HepG2 (cell line): ENCODE results near the gene KAZALD1. TPM values are rescaled to one million over a fixed set of nuclear protein-coding genes. Genes with fewer than 3 reads are reported as not detected.

Experiments
- ATAC-seq: fragments of 200-7000 bp; cut with Tn5 transposase; 3 replicates; pipeline ENCODE4 v1.9.1; 2020; ENCODE audit warnings: mild to moderate bottlenecking, moderate library complexity
- BruUV-seq: library from RNA; stranded (reverse); fragments of 400-500 nt; replicated peaks from 2 replicates; lab custom pipeline; 2021; lab: Mats Ljungman, UMichigan
- CTCF ChIA-PET: fragments of 300-600 bp; formaldehyde crosslinking; extraction: SDS; loops from one replicate; lab custom pipeline; 2021; ENCODE audit warnings: low total read pairs, inconsistent platforms, low intra/inter-chr PET ratio; lab: Yijun Ruan, JAX
- POLR2A ChIA-PET: fragments of 350-600 bp; sonication (Branson Sonifier 250); formaldehyde crosslinking; loops from one replicate; lab custom pipeline; 2020; ENCODE audit warnings: antibody characterized with exemption, inconsistent platforms; lab: Yijun Ruan, JAX
- DNase-seq: peaks from one replicate; pipeline ENCODE4 v3.0.0-alpha.2; 2015; ENCODE audit warnings: low spot score
- FAIRE-seq: peaks from 3 replicates; lab custom pipeline; 2011; peaks lifted over from hg19 to GRCh38; lab: Jason Lieb, UNC
- H2AFZ ChIP-seq: one replicate; pipeline ENCODE4 v1.6.1; 2011; ENCODE audit warnings: low read length, inconsistent platforms
- H3K27ac ChIP-seq: fragments of 300-600 bp; 3 replicates; pipeline ENCODE4 v1.8.0; 2011; ENCODE audit warnings: mixed run types, mild to moderate bottlenecking, mixed read lengths, low read length, inconsistent platforms; ENCODE audit not compliant: insufficient read depth; ENCODE audit errors: extremely low read length
- H3K27me3 ChIP-seq, 2 experiments: fragments of 200-600 bp in 1 of 2; 2 replicates in 1 of 2; 3 replicates in 1 of 2; pipeline versions ENCODE4 v1.6.0 to v1.8.0; 2011; ENCODE audit warnings: low read length in 2 of 2, mild to moderate bottlenecking in 2 of 2, moderate library complexity in 2 of 2, inconsistent platforms in 1 of 2; ENCODE audit not compliant: insufficient read depth in 2 of 2, control insufficient read depth in 1 of 2
- H3K36me3 ChIP-seq, 2 experiments: fragments of 200-600 bp in 1 of 2; replicated peaks in 1 of 2; 2 replicates in 1 of 2; 3 replicates in 1 of 2; pipeline versions ENCODE4 v1.5.1 to v1.8.0; 2011; ENCODE audit warnings: low read length in 2 of 2, inconsistent platforms in 1 of 2; ENCODE audit not compliant: insufficient read depth in 2 of 2, control insufficient read depth in 1 of 2
- H3K4me1 ChIP-seq: 2 replicates; pipeline ENCODE4 v1.5.1; 2012; ENCODE audit warnings: low read length, inconsistent platforms; ENCODE audit not compliant: insufficient read depth
- H3K4me2 ChIP-seq: 2 replicates; pipeline ENCODE4 v1.6.0; 2011; ENCODE audit warnings: low read depth, low read length, inconsistent platforms
- H3K4me3 ChIP-seq, 3 experiments: fragments of 200-600 bp in 1 of 3; sonication (generic), shearing (Covaris generic) in 1 of 3; replicated peaks in 1 of 3; 2 replicates each; pipeline ENCODE4 v1.5.1; 2011 to 2016; ENCODE audit warnings: low read length in 3 of 3, inconsistent platforms in 2 of 3, low read depth in 2 of 3, mild to moderate bottlenecking in 2 of 3, control low read depth in 1 of 3, mixed read lengths in 1 of 3; ENCODE audit not compliant: insufficient read depth in 1 of 3
- H3K79me2 ChIP-seq: one replicate; pipeline ENCODE4 v1.6.1; 2011; ENCODE audit warnings: low read length, inconsistent platforms; ENCODE audit not compliant: insufficient read depth
- H3K9ac ChIP-seq: 2 replicates; pipeline ENCODE4 v1.6.0; 2011; ENCODE audit warnings: mild to moderate bottlenecking, low read depth, low read length, inconsistent platforms; ENCODE audit not compliant: insufficient read depth
- H3K9me3 ChIP-seq: 2 replicates; pipeline ENCODE4 v1.5.1; 2012; ENCODE audit warnings: mild to moderate bottlenecking, low read length
- H4K20me1 ChIP-seq: 2 replicates; pipeline ENCODE4 v1.6.0; 2011; ENCODE audit warnings: inconsistent platforms, mild to moderate bottlenecking, low read length, moderate library complexity; ENCODE audit not compliant: insufficient read depth
- SALL1 ChIP-seq: sonication (generic); formaldehyde crosslinking; IDR thresholded peaks from 2 replicates; pipeline ENCODE4 v1.8.0; 2022; ENCODE audit warnings: mild to moderate bottlenecking, missing genetic modification reagents
- WGBS: methylation state at CpG from one replicate; pipeline ENCODE4 v1.1.6; 2017; ENCODE audit warnings: low lambda C conversion rate; 5-methylcytosine and 5-hydroxymethylcytosine counted together
- in situ Hi-C: cut with HindIII; loops from 2 replicates; pipeline ENCODE4 v1.10.0; 2017; ENCODE audit warnings: low pct_unique_long_range_greater_than_20kb; ENCODE audit not compliant: extremely low pct_ligation_motif_present
- intact Hi-C: fragments of 100-400 bp; cut with micrococcal nuclease; formaldehyde crosslinking; loops from one replicate; pipeline ENCODE4 v1.10.0; 2022; ENCODE audit not compliant: unreplicated experiment
- polyA plus RNA-seq, 8 experiments: library from polyadenylated mRNA; depleted of rRNA in 3 of 8; stranded (reverse) in 7 of 8; unstranded in 1 of 8; fragments of >200 nt; fragmentation: Illumina TruSeq in 4 of 8; extraction: Trizol in 4 of 8; gene quantifications; 2 replicates each; pipeline versions ENCODE4 v1.2.1 to v1.2.3, GENCODE V29; 2011 to 2016; ENCODE audit warnings: low read depth in 4 of 8, missing spikeins in 1 of 8, mixed read lengths in 1 of 8; ENCODE audit not compliant: insufficient read depth in 1 of 8
- total RNA-seq, 5 experiments: library from RNA; depleted of rRNA; stranded (reverse); fragments of >200 nt; fragmentation: Illumina TruSeq; extraction: Trizol; gene quantifications; 2 replicates each; pipeline ENCODE4 v1.2.3, GENCODE V29; 2016; ENCODE audit warnings: low read depth in 1 of 5
- TF ChIP-seq, protein P1 (sequence below): sonication (generic); formaldehyde crosslinking; IDR thresholded peaks from 2 replicates; pipeline ENCODE4 v1.4.0; 2020; ENCODE audit warnings: missing genetic modification reagents, borderline replicate concordance

KAZALD1 gene
- total and polyA plus RNA-seq, 2 of the 13 experiments (the other 11 are each of a cell fraction or from before 2014, with no cell fraction given) = 16.7 to 27.7 TPM

- H3K27ac ChIP-seq = no peak overlapping the region
- no peak overlapping the region for H2AFZ ChIP-seq
- FAIRE-seq (no peak), DNase-seq (no peak), ATAC-seq (no peak)
- H4K20me1 ChIP-seq = no peaks in the 10 kb centered on the region
- no peaks in the 10 kb centered on the region for H3K79me2 ChIP-seq
- no peaks in the 10 kb centered on the region for H3K27me3 ChIP-seq
- no peak overlapping the region for H3K9ac ChIP-seq
- H3K9me3 ChIP-seq = no peaks in the 10 kb centered on the region
- in situ Hi-C loops = no loop called here
- POLR2A ChIA-PET = interaction anchor here (6.0 kb wide), 1 partner anchor 15 kb away, joined by 56 read pairs; the partner anchor contains the start of gene LZTS2
- peaks cover 75% of the 10 kb centered on the region for H3K4me1 ChIP-seq
- WGBS = 65% methylated on average over 9 of the region's 9 CpGs
- no peak overlapping the region for H3K4me3 ChIP-seq
- CTCF ChIA-PET = interaction anchor here (1.2 to 6.1 kb wide), 6 partner anchors 17 to 342 kb away, joined by 3 to 240 read pairs (median 4); partner anchors contain the start of genes LZTS2 and SEMA4G
- 0 out of 2 replicates have a peak, but pooled peaks have one; percentile 4 for TF ChIP-seq SALL1
- TF ChIP-seq, protein P1, sequence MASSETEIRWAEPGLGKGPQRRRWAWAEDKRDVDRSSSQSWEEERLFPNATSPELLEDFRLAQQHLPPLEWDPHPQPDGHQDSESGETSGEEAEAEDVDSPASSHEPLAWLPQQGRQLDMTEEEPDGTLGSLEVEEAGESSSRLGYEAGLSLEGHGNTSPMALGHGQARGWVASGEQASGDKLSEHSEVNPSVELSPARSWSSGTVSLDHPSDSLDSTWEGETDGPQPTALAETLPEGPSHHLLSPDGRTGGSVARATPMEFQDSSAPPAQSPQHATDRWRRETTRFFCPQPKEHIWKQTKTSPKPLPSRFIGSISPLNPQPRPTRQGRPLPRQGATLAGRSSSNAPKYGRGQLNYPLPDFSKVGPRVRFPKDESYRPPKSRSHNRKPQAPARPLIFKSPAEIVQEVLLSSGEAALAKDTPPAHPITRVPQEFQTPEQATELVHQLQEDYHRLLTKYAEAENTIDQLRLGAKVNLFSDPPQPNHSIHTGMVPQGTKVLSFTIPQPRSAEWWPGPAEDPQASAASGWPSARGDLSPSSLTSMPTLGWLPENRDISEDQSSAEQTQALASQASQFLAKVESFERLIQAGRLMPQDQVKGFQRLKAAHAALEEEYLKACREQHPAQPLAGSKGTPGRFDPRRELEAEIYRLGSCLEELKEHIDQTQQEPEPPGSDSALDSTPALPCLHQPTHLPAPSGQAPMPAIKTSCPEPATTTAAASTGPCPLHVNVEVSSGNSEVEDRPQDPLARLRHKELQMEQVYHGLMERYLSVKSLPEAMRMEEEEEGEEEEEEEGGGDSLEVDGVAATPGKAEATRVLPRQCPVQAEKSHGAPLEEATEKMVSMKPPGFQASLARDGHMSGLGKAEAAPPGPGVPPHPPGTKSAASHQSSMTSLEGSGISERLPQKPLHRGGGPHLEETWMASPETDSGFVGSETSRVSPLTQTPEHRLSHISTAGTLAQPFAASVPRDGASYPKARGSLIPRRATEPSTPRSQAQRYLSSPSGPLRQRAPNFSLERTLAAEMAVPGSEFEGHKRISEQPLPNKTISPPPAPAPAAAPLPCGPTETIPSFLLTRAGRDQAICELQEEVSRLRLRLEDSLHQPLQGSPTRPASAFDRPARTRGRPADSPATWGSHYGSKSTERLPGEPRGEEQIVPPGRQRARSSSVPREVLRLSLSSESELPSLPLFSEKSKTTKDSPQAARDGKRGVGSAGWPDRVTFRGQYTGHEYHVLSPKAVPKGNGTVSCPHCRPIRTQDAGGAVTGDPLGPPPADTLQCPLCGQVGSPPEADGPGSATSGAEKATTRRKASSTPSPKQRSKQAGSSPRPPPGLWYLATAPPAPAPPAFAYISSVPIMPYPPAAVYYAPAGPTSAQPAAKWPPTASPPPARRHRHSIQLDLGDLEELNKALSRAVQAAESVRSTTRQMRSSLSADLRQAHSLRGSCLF (CRISPR knock-in tag) = no peak
- intact Hi-C loops = loop anchor here (2.0 to 5.0 kb wide), 2 partner anchors 43 to 136 kb away; no protein-coding TSS in a partner anchor
- no peaks in the 10 kb centered on the region for H3K36me3 ChIP-seq
- peak overlapping the region; percentile 89 for H3K4me2 ChIP-seq
- BruUV-seq = no TSS peak
Observed at GRCh38 chr10:101013365-101013825, 48.4 kb upstream of the KAZALD1 start.
